ENCODE results near the gene CLDN1.

DNA sequence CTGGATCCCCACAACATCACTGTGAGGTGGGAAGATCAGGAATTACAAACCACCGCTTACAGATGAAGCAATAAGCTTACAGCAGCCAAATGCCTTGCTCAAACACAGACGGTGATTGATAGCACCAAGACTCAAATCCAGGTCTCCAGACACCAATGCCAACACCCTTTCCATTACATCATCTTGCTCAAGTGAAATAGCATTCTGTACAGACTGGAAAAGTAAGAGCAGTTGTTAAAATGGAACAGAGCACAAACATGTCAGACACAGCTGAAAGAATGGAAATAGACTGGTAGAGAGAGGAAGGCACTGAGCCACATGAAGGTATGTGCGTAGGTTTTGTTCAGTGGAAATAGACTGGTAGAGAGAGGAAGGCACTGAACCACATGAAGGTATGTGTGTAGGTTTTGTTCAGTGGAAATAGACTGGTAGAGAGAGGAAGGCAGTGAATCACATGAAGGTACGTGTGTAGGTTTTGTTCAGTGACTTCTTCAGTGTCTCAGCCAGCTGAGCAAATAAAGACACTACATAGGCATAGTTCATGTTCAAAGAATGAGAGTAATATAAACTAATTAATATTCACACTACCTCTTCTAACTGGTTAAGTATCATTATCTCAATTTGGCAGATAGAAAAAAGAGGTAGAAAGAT lies 15.6 kb downstream of the CLDN1 start:
- TF ChIP-seq, protein P1, sequence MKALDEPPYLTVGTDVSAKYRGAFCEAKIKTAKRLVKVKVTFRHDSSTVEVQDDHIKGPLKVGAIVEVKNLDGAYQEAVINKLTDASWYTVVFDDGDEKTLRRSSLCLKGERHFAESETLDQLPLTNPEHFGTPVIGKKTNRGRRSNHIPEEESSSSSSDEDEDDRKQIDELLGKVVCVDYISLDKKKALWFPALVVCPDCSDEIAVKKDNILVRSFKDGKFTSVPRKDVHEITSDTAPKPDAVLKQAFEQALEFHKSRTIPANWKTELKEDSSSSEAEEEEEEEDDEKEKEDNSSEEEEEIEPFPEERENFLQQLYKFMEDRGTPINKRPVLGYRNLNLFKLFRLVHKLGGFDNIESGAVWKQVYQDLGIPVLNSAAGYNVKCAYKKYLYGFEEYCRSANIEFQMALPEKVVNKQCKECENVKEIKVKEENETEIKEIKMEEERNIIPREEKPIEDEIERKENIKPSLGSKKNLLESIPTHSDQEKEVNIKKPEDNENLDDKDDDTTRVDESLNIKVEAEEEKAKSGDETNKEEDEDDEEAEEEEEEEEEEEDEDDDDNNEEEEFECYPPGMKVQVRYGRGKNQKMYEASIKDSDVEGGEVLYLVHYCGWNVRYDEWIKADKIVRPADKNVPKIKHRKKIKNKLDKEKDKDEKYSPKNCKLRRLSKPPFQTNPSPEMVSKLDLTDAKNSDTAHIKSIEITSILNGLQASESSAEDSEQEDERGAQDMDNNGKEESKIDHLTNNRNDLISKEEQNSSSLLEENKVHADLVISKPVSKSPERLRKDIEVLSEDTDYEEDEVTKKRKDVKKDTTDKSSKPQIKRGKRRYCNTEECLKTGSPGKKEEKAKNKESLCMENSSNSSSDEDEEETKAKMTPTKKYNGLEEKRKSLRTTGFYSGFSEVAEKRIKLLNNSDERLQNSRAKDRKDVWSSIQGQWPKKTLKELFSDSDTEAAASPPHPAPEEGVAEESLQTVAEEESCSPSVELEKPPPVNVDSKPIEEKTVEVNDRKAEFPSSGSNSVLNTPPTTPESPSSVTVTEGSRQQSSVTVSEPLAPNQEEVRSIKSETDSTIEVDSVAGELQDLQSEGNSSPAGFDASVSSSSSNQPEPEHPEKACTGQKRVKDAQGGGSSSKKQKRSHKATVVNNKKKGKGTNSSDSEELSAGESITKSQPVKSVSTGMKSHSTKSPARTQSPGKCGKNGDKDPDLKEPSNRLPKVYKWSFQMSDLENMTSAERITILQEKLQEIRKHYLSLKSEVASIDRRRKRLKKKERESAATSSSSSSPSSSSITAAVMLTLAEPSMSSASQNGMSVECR (CRISPR knock-in tag; IDR thresholded peaks at IDR 0.05; ENCODE audit: borderline replicate concordance): no peak
- TF ChIP-seq, protein P2, sequence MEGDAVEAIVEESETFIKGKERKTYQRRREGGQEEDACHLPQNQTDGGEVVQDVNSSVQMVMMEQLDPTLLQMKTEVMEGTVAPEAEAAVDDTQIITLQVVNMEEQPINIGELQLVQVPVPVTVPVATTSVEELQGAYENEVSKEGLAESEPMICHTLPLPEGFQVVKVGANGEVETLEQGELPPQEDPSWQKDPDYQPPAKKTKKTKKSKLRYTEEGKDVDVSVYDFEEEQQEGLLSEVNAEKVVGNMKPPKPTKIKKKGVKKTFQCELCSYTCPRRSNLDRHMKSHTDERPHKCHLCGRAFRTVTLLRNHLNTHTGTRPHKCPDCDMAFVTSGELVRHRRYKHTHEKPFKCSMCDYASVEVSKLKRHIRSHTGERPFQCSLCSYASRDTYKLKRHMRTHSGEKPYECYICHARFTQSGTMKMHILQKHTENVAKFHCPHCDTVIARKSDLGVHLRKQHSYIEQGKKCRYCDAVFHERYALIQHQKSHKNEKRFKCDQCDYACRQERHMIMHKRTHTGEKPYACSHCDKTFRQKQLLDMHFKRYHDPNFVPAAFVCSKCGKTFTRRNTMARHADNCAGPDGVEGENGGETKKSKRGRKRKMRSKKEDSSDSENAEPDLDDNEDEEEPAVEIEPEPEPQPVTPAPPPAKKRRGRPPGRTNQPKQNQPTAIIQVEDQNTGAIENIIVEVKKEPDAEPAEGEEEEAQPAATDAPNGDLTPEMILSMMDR (IDR thresholded peaks at IDR 0.05): no peak
- TF ChIP-seq ZNF232 (CRISPR knock-in tag; IDR thresholded peaks at IDR 0.05) (no peak), ZNF219 (CRISPR knock-in tag; IDR thresholded peaks at IDR 0.05; ENCODE audit: borderline replicate concordance) (no peak), TEAD4 (CRISPR knock-in tag; IDR thresholded peaks at IDR 0.05) (no peak), SMAD3 (CRISPR knock-in tag; IDR thresholded peaks at IDR 0.05; ENCODE audit: borderline replicate concordance) (no peak), FOXJ3 (CRISPR knock-in tag; IDR thresholded peaks at IDR 0.05; ENCODE audit: borderline replicate concordance) (no peak), RORB (CRISPR knock-in tag; IDR thresholded peaks at IDR 0.05) (no peak), E2F1 (CRISPR knock-in tag; IDR thresholded peaks at IDR 0.05) (no peak), TCF7 (CRISPR knock-in tag; IDR thresholded peaks at IDR 0.05; ENCODE audit: low read depth) (no peak), IRF2 (CRISPR knock-in tag; IDR thresholded peaks at IDR 0.05; ENCODE audit: borderline replicate concordance, low read depth) (no peak), SMAD4 (CRISPR knock-in tag; IDR thresholded peaks at IDR 0.05) (no peak)
- TF ChIP-seq, protein P3, sequence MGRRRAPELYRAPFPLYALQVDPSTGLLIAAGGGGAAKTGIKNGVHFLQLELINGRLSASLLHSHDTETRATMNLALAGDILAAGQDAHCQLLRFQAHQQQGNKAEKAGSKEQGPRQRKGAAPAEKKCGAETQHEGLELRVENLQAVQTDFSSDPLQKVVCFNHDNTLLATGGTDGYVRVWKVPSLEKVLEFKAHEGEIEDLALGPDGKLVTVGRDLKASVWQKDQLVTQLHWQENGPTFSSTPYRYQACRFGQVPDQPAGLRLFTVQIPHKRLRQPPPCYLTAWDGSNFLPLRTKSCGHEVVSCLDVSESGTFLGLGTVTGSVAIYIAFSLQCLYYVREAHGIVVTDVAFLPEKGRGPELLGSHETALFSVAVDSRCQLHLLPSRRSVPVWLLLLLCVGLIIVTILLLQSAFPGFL (CRISPR knock-in tag; IDR thresholded peaks at IDR 0.05; ENCODE audit: borderline replicate concordance): no peak

All from WTC11 (cell line).